Prostate gland (tissue), 2 donors: ENCODE measurements around the gene MGP.

Experiments used
- CTCF ChIP-seq, 4 experiments: fragments of 200-600 bp in 2 of 4; fragments of 450-650 bp in 2 of 4; sonication (generic) in 2 of 4; IDR thresholded peaks; 1 replicate in 3 of 4; 2 replicates in 1 of 4; pipeline ENCODE4 v1.5.1; 2016 to 2019; ENCODE audit warnings: antibody characterized with exemption in 4 of 4, mild to moderate bottlenecking in 2 of 4, moderate library complexity in 2 of 4
- POLR2A ChIP-seq: fragments of 450-650 bp; IDR thresholded peaks from one replicate; pipeline ENCODE4 v1.6.1; 2016; ENCODE audit warnings: antibody characterized with exemption, mild to moderate bottlenecking
- POLR2AphosphoS5 ChIP-seq: sonication (generic); formaldehyde crosslinking; IDR thresholded peaks from one replicate; pipeline ENCODE4 v1.6.1; 2017; ENCODE audit warnings: antibody characterized with exemption

- TF ChIP-seq CTCF (IDR thresholded peaks at IDR 0.05) (no peak), POLR2A (no peak), POLR2AphosphoS5 (no peak)
Observed at GRCh38 chr12:14906114-14906513, 20.5 kb upstream of the MGP start.
